Fibroblast of skin of left biceps (primary cell): ENCODE results near the gene C1QL2.

Source experiments
- DNase-seq, 2 experiments: peaks; one replicate each; pipeline ENCODE4 v3.0.0-alpha.2; 2013; ENCODE audit warnings: low read depth in 2 of 2

C1QL2 gene

GRCh38 chr2:119106301-119106897 lies 52.2 kb downstream of the C1QL2 start:
- DNase-seq = peak in 1 of 2 experiments; percentile 3
